ENCODE results near the gene ECE1.

ECE1 gene

DNA sequence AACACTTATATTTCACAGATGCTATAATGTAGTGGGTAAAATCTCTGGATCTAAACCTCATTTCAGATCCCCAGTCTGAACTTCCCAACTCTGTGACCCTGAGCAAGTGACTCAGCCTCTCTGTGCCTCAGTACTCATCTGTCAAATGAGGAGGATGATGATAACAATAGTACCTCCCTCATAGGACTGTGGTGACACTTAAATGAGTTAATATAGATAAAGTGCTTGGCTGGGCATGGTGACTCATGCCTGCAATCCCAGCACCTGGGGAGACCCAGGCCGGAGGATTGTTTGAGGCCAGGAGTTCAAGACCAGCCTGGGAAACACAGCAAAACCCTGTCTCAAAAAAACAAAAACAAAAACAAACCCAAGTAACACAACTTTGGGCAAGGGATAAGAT is 4.7 kb upstream of the ECE1 start:
- Histone ChIP-seq H2AFZ (ENCODE audit: low read depth, low read length) (no peak overlapping the region), H3K9ac (ENCODE audit: low read depth, low read length) (no peak overlapping the region), H3K9me3 (ENCODE audit: insufficient read depth, low read length, severe bottlenecking) (no peaks in the 10 kb centered on the region), H3K4me2 (ENCODE audit: insufficient read depth, low read length) (no peak overlapping the region), H3K79me2 (ENCODE audit: insufficient read depth, low read length) (no peaks in the 10 kb centered on the region), H4K20me1 (ENCODE audit: insufficient read depth, low read length) (peaks cover 50% of the 10 kb centered on the region), H3K36me3 (ENCODE audit: insufficient read depth, low read length) (no peaks in the 10 kb centered on the region; the same call in 1 of the 2 replicates), H3K27ac (ENCODE audit: low read length) (no peak overlapping the region), H3K4me3 (ENCODE audit: low read depth in 1 of 2, low read length in 2 of 2) (no peak overlapping the region), H3K27me3 (ENCODE audit: insufficient read depth, low read length, poor library complexity) (peaks cover 5% of the 10 kb centered on the region), H3K4me1 (ENCODE audit: insufficient read depth, low read length) (peaks cover 19% of the 10 kb centered on the region)
- ATAC-seq (ENCODE audit: insufficient read depth, low read depth) (no peak), DNase-seq (no peak)
- TF ChIP-seq, protein P1, sequence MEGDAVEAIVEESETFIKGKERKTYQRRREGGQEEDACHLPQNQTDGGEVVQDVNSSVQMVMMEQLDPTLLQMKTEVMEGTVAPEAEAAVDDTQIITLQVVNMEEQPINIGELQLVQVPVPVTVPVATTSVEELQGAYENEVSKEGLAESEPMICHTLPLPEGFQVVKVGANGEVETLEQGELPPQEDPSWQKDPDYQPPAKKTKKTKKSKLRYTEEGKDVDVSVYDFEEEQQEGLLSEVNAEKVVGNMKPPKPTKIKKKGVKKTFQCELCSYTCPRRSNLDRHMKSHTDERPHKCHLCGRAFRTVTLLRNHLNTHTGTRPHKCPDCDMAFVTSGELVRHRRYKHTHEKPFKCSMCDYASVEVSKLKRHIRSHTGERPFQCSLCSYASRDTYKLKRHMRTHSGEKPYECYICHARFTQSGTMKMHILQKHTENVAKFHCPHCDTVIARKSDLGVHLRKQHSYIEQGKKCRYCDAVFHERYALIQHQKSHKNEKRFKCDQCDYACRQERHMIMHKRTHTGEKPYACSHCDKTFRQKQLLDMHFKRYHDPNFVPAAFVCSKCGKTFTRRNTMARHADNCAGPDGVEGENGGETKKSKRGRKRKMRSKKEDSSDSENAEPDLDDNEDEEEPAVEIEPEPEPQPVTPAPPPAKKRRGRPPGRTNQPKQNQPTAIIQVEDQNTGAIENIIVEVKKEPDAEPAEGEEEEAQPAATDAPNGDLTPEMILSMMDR (IDR thresholded peaks at IDR 0.05; ENCODE audit: borderline replicate concordance, extremely low read depth, low read length, poor library complexity, severe bottlenecking) = no peak
- no peak for TF ChIP-seq EZH2 (IDR thresholded peaks at IDR 0.05; ENCODE audit: borderline replicate concordance, low read depth, low read length, severe bottlenecking)

DNA sequence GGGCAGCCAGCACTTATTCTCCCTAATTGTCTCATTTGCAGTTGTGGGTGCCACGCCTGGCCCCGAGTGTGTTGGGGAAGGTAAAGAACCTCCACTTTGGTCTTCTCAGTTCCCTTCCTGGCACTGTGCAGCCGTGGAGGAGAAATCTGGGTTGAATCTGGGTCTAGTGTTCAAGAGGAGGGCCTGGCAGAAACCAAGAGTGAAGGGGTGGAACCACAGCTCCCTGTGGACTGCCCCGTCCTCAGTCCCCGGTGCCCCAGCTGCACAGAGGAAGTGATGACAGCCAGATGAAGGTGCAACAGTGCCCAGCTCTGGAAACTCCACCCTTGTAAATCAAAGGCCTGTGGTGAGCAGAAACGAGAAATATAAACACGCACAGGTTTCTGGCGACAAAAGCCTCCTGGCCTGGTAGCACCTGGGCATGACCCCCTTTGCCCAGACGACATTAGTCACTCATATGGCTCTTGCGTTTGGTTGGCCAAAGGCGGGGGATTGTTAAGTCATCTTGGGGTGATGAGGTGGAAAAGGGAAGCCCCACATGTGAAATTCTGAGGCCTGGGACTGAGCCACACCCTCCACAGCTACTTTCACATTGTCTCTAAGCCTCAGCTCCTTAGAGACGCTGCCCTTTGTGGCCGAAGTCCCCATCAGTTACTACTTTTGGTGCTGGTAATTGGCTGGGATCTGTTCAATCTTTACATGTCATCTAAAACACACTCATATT is 4.2 kb upstream of the ECE1 start:
- Histone ChIP-seq H3K79me2 (ENCODE audit: insufficient read depth, low read length) (no peaks in the 10 kb centered on the region), H3K4me1 (ENCODE audit: insufficient read depth, low read length) (peaks cover 25% of the 10 kb centered on the region), H3K27me3 (ENCODE audit: insufficient read depth, low read length, poor library complexity) (peaks cover 5% of the 10 kb centered on the region), H2AFZ (ENCODE audit: low read depth, low read length) (no peak overlapping the region), H3K36me3 (ENCODE audit: insufficient read depth, low read length) (no peaks in the 10 kb centered on the region; the same call in 1 of the 2 replicates), H3K9ac (ENCODE audit: low read depth, low read length) (no peak overlapping the region), H3K27ac (ENCODE audit: low read length) (no peak overlapping the region), H3K4me3 (ENCODE audit: low read depth in 1 of 2, low read length in 2 of 2) (no peak overlapping the region), H3K9me3 (ENCODE audit: insufficient read depth, low read length, severe bottlenecking) (no peaks in the 10 kb centered on the region), H4K20me1 (ENCODE audit: insufficient read depth, low read length) (peaks cover 49% of the 10 kb centered on the region), H3K4me2 (ENCODE audit: insufficient read depth, low read length) (no peak overlapping the region)
- ATAC-seq (ENCODE audit: insufficient read depth, low read depth) (peak; percentile 77), DNase-seq (peak; percentile 69)
- TF ChIP-seq EZH2 (IDR thresholded peaks at IDR 0.05; ENCODE audit: borderline replicate concordance, low read depth, low read length, severe bottlenecking) = no peak
- TF ChIP-seq, protein P1 (IDR thresholded peaks at IDR 0.05; ENCODE audit: borderline replicate concordance, extremely low read depth, low read length, poor library complexity, severe bottlenecking) = no peak

DNA sequence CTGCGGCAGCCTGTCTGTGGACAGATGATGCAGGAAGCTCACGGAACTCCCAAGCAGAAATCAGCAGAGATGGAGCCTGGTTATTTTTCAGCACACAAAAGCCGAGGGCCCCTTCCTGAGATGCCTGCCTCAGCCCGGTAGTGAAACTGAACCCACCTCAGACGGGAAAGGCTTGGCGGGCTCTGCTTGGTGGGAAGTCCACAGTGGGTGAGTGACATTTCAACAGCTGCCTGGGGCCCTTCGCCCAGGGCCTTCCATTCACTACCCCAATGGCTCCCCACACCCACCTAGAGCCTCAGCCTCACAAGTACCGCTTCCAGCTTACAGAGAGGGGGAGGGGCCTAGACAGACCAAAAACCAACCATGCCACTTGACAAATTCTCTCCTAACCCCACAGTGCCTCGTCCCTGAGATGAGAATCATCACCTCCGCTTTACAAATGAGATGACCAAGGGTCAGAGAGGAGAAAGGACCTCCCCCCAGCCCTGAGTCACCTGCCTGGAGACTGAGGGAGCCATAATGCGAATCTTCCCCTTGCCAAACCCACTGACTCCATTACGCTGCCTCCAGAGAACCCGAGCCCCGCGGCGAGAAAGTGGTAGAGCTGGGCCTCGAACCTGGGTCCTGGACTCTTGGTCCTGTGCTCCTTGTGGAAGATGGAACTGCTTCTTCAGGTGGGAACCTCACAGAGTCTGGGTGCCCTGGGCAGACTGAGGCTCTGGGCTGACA is 3.4 kb upstream of the ECE1 start:
- Histone ChIP-seq H3K4me1 (ENCODE audit: insufficient read depth, low read length) (peaks cover 27% of the 10 kb centered on the region), H3K4me3 (ENCODE audit: low read depth in 1 of 2, low read length in 2 of 2) (no peak overlapping the region)

More for the DNA sequence above, 3.4 kb upstream of the ECE1 start:
- DNase-seq (no peak), ATAC-seq (ENCODE audit: insufficient read depth, low read depth) (no peak)
- no peaks in the 10 kb centered on the region for H3K9me3 ChIP-seq (ENCODE audit: insufficient read depth, low read length, severe bottlenecking)
- H3K79me2 ChIP-seq (ENCODE audit: insufficient read depth, low read length) = no peaks in the 10 kb centered on the region
- no peak for TF ChIP-seq EZH2 (IDR thresholded peaks at IDR 0.05; ENCODE audit: borderline replicate concordance, low read depth, low read length, severe bottlenecking)
- TF ChIP-seq, protein P1 (IDR thresholded peaks at IDR 0.05; ENCODE audit: borderline replicate concordance, extremely low read depth, low read length, poor library complexity, severe bottlenecking) = no peak
- peaks cover 49% of the 10 kb centered on the region for H4K20me1 ChIP-seq (ENCODE audit: insufficient read depth, low read length)
- no peak overlapping the region for H3K4me2 ChIP-seq (ENCODE audit: insufficient read depth, low read length)
- peaks cover 5% of the 10 kb centered on the region for H3K27me3 ChIP-seq (ENCODE audit: insufficient read depth, low read length, poor library complexity)
- H3K36me3 ChIP-seq (ENCODE audit: insufficient read depth, low read length) = no peaks in the 10 kb centered on the region; the same call in 1 of the 2 replicates
- H3K9ac ChIP-seq (ENCODE audit: low read depth, low read length) = no peak overlapping the region
- H3K27ac ChIP-seq (ENCODE audit: low read length) = no peak overlapping the region
- H2AFZ ChIP-seq (ENCODE audit: low read depth, low read length) = no peak overlapping the region

All from DND-41 (cell line).